Tibial nerve (tissue), 4 donors: ENCODE data around the gene CSPG4.

ENCODE experiments used
- EP300 ChIP-seq, 2 donors: sonication (generic); formaldehyde crosslinking; IDR thresholded peaks; one replicate each; pipeline ENCODE4 v1.6.1; 2017; ENCODE audit warnings: antibody characterized with exemption in 2 of 2, mild to moderate bottlenecking in 1 of 2
- POLR2A ChIP-seq, 2 donors: fragments of 450-650 bp; IDR thresholded peaks; one replicate each; pipeline ENCODE4 v1.6.1; 2017; ENCODE audit warnings: antibody characterized with exemption in 2 of 2, mild to moderate bottlenecking in 2 of 2, moderate library complexity in 2 of 2
- TF ChIP-seq, protein P1 (sequence below), 5 experiments: fragments of 200-600 bp in 3 of 5; fragments of 450-650 bp in 2 of 5; sonication (generic) in 3 of 5; IDR thresholded peaks; one replicate each; pipeline ENCODE4 v1.5.1; 2016 to 2019; ENCODE audit warnings: antibody characterized with exemption in 5 of 5, mild to moderate bottlenecking in 3 of 5, moderate library complexity in 2 of 5

DNA sequence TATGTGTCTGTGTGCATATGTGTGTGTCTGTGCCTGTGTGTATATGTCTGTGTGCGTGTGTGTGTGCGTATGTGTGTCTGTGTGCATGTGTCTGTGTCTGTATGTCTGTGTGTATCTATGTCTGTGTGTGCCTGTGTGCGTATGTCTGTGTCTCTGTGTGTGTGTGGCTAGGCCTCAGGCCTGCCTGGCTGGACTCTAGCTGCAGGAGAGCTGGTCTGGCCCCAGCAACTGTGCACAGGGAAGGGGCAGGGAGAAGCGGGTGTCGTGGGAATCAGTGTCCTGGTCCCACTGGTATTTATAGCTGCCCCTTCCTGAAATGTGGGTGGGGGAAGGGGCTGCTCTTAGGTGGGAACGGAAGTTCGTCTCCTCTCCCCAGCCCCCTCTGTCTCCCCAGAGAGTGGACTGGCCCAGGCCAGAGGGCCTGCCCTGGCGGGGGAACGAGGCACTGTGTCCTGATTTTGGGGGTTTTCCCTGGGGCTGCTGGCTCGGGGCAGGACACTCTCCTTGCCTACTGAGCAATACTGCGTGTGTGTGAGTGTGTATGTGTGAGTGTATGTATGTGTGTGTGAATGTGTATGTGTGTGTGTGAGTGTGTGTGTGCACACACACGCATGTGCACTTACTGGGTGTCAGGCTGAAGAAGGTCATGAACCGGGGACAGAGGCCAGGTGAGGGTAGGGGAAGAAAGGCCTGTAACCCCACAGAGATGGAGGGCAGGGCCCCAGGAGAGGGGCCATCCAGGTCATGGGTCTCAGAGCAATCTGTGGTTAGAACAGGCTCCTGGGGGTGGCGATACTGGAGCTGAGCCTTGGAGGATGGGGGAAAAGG is 6.6 kb downstream of the CSPG4 start:
- TF ChIP-seq EP300 (IDR thresholded peaks at IDR 0.05) (no peak), POLR2A (IDR thresholded peaks at IDR 0.05) (no peak)
- TF ChIP-seq, protein P1, sequence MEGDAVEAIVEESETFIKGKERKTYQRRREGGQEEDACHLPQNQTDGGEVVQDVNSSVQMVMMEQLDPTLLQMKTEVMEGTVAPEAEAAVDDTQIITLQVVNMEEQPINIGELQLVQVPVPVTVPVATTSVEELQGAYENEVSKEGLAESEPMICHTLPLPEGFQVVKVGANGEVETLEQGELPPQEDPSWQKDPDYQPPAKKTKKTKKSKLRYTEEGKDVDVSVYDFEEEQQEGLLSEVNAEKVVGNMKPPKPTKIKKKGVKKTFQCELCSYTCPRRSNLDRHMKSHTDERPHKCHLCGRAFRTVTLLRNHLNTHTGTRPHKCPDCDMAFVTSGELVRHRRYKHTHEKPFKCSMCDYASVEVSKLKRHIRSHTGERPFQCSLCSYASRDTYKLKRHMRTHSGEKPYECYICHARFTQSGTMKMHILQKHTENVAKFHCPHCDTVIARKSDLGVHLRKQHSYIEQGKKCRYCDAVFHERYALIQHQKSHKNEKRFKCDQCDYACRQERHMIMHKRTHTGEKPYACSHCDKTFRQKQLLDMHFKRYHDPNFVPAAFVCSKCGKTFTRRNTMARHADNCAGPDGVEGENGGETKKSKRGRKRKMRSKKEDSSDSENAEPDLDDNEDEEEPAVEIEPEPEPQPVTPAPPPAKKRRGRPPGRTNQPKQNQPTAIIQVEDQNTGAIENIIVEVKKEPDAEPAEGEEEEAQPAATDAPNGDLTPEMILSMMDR (IDR thresholded peaks at IDR 0.05): no peak
